ENCODE data around the gene FAR2. TPM values are rescaled to one million over a fixed set of nuclear protein-coding genes. Genes with fewer than 3 reads are reported as not detected.

FAR2 gene
- 10 to 100 TPM; 10.6 to 14.4 TPM for total RNA-seq
- 10 to 100 TPM in 1 of 2 donors, 1 to 10 TPM in 1; 7.1 to 11.8 TPM for polyA plus RNA-seq
- long read RNA-seq, donor 1, partial matches to known transcripts: 0 of 1 reads
- long read RNA-seq, donor 1, other reads (novel, unspliced or antisense): 0 of 1 reads
- long read RNA-seq, donor 2, partial matches to known transcripts: 9 of 26 reads
- long read RNA-seq, donor 2, other reads (novel, unspliced or antisense): 17 of 26 reads
- long read RNA-seq, donor 3, partial matches to known transcripts: 0 of 2 reads
- long read RNA-seq, donor 3, other reads (novel, unspliced or antisense): 0 of 2 reads
- long read RNA-seq, donor 4, partial matches to known transcripts: 55 of 63 reads
- long read RNA-seq, donor 4, other reads (novel, unspliced or antisense): 8 of 63 reads
- long read RNA-seq, donor 5, partial matches to known transcripts: 9 of 53 reads
- long read RNA-seq, donor 5, other reads (novel, unspliced or antisense): 44 of 53 reads

DNA sequence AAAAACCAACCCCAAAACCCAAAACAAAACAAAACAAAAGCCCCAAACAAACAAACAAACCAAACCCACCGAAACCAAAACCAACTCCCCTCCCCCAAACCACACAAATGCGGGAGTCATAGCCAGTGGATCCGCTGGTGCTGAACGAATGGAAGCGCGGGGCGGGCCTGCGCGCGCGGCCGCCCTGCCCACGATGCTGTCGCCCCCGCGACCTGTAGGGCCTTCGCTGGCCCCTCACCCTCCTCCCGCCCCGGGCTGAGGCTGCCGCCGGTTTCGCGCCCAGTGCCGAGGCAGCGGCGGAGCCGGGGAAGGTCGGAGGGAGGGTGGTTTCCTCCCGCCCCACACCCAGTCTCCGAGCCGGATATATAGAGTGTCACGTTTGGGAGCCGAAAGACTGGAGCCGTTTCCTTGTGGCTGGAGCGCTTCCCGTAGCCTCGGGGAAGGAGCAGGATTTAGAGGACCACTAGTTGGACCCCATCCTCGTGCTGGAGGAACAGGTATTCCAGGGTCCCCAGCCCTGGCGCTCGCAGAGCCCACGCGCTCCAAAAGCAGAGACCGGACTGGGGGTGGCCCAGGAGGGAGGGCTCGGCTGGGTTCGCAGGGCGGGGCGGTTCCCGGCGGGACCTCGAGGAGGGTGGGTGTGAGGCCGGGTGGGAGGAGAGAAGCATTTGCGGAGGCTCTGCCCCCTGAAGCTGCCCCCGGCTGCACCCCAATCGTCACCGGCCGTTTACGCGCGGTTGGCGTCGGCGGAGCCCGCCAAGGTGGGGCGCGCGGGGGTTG lies at the start of gene FAR2:
Gene FAR2, plus strand, starts transcription at position 368 of the 780 bp plus-strand sequence. CDS start 121,172 bp downstream, outside the sequence.
- Histone ChIP-seq H3K4me3 (peak within 1 kb of the TSS; percentile 46), H3K27me3 (ENCODE audit: control insufficient read depth in 3 of 3, insufficient read depth in 3 of 3, low read length in 2 of 3) (peaks cover 0 to 15% (median 14%) of the 10 kb centered on the region in 3 donors), H3K36me3 (ENCODE audit: control insufficient read depth in 4 of 4, insufficient read depth in 4 of 4, low read length in 4 of 4) (no peaks in the 10 kb centered on the region), H3K9ac (ENCODE audit: insufficient read depth in 1 of 2, low read length in 2 of 2) (peak within 1 kb of the TSS in 1 of 2 donors; percentile 17), H3K4me1 (ENCODE audit: control insufficient read depth in 5 of 5, insufficient read depth in 5 of 5, low read length in 5 of 5) (peaks cover 0 to 6% (median 0%) of the 10 kb centered on the region in 5 donors), H3K27ac (ENCODE audit: low read depth in 1 of 2, low read length in 1 of 2) (peak within 1 kb of the TSS; percentile 80 to 82), H3K9me3 (ENCODE audit: control insufficient read depth in 4 of 4, insufficient read depth in 3 of 4, low read length in 3 of 4) (no peaks in the 10 kb centered on the region)
- ATAC-seq (ENCODE audit: insufficient read depth, low FRiP score): peak; percentile 65
- 1% methylated on average over 66 of the region's 66 CpGs for WGBS, 2 donors
- peak; percentile 61 to 65 (median 61) for DNase-seq
- TF ChIP-seq, protein P1, sequence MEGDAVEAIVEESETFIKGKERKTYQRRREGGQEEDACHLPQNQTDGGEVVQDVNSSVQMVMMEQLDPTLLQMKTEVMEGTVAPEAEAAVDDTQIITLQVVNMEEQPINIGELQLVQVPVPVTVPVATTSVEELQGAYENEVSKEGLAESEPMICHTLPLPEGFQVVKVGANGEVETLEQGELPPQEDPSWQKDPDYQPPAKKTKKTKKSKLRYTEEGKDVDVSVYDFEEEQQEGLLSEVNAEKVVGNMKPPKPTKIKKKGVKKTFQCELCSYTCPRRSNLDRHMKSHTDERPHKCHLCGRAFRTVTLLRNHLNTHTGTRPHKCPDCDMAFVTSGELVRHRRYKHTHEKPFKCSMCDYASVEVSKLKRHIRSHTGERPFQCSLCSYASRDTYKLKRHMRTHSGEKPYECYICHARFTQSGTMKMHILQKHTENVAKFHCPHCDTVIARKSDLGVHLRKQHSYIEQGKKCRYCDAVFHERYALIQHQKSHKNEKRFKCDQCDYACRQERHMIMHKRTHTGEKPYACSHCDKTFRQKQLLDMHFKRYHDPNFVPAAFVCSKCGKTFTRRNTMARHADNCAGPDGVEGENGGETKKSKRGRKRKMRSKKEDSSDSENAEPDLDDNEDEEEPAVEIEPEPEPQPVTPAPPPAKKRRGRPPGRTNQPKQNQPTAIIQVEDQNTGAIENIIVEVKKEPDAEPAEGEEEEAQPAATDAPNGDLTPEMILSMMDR (IDR thresholded peaks at IDR 0.05; ENCODE audit: control extremely low read depth, extremely low read depth): no peak

DNA sequence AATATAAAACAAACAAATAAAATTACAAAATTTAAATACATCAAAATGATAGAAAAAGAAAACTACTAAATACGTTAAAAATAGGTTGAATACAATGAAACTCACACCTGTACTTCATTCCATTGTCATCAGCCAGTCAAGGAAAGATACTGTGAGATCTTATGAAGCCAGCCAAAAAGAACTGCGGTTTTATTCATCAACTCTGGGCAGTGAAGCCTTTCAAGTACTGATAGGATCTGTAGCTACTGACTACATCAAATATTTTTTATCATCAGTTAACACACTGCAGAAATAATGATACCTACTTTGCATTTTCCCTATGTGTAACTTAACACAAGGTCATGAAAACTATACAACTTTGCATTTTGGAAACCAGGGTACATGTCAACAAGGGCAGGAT lies 46.3 kb upstream of the FAR2 start:
- no peaks in the 10 kb centered on the region for H3K4me1 ChIP-seq (ENCODE audit: control insufficient read depth in 5 of 5, insufficient read depth in 5 of 5, low read length in 5 of 5)
- WGBS, 2 donors: 38 to 42% methylated on average over 2 of the region's 2 CpGs
- no peak overlapping the region for H3K4me3 ChIP-seq
- H3K36me3 ChIP-seq (ENCODE audit: control insufficient read depth in 4 of 4, insufficient read depth in 4 of 4, low read length in 4 of 4): no peaks in the 10 kb centered on the region
- H3K9ac ChIP-seq (ENCODE audit: insufficient read depth in 1 of 2, low read length in 2 of 2): no peak overlapping the region
- no peaks in the 10 kb centered on the region for H3K27me3 ChIP-seq (ENCODE audit: control insufficient read depth in 3 of 3, insufficient read depth in 3 of 3, low read length in 2 of 3)
- TF ChIP-seq, protein P1 (IDR thresholded peaks at IDR 0.05; ENCODE audit: control extremely low read depth, extremely low read depth): no peak
- no peak overlapping the region for H3K27ac ChIP-seq (ENCODE audit: low read depth in 1 of 2, low read length in 1 of 2)
- no peak for ATAC-seq (ENCODE audit: insufficient read depth, low FRiP score)
- H3K9me3 ChIP-seq (ENCODE audit: control insufficient read depth in 4 of 4, insufficient read depth in 3 of 4, low read length in 3 of 4): peaks cover 0 to 1% (median 0%) of the 10 kb centered on the region in 4 donors
- no peak for DNase-seq

DNA sequence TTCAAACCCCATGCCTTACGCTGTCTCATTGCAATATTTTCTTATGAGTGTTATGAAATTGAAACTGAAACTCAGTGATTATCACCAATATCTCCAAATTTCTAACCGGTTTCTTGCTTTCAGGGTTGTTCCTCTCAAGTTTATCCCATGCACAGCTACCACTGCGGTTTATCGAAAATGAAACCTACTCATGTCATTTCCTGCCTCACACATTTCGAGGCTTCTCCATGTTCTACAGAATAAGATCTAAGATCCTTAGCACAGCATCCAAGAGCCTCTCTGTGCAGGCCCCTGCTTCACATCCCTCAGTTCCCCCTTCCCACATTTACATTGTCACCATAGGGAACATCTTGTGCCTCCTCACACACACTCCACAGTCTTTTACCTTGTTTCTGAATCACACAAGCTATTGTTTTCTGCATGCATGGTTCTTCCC lies 45.5 kb upstream of the FAR2 start:
- DNase-seq (no peak), ATAC-seq (ENCODE audit: insufficient read depth, low FRiP score) (no peak)
- Histone ChIP-seq H3K4me1 (ENCODE audit: control insufficient read depth in 5 of 5, insufficient read depth in 5 of 5, low read length in 5 of 5) (no peaks in the 10 kb centered on the region), H3K4me3 (no peak overlapping the region), H3K27ac (ENCODE audit: low read depth in 1 of 2, low read length in 1 of 2) (no peak overlapping the region), H3K9ac (ENCODE audit: insufficient read depth in 1 of 2, low read length in 2 of 2) (no peak overlapping the region), H3K27me3 (ENCODE audit: control insufficient read depth in 3 of 3, insufficient read depth in 3 of 3, low read length in 2 of 3) (no peaks in the 10 kb centered on the region), H3K9me3 (ENCODE audit: control insufficient read depth in 4 of 4, insufficient read depth in 3 of 4, low read length in 3 of 4) (peaks cover 0 to 1% (median 0%) of the 10 kb centered on the region in 4 donors), H3K36me3 (ENCODE audit: control insufficient read depth in 4 of 4, insufficient read depth in 4 of 4, low read length in 4 of 4) (no peaks in the 10 kb centered on the region)
- TF ChIP-seq, protein P1 (IDR thresholded peaks at IDR 0.05; ENCODE audit: control extremely low read depth, extremely low read depth): no peak
- WGBS, 2 donors: 24 to 58% methylated on average over 5 of the region's 5 CpGs

Data from lung (tissue), 16 donors.